K562 (cell line): ENCODE measurements around the gene PARD3. TPM values are rescaled to one million over a fixed set of nuclear protein-coding genes. Genes with fewer than 3 reads are reported as not detected.

Experiments
- ATAC-seq: fragments of 200-7000 bp; cut with Tn5 transposase; 3 replicates; pipeline ENCODE4 v1.9.1; 2020; ENCODE audit warnings: moderate library complexity
- BruUV-seq: library from RNA; stranded (reverse); fragments of 400-500 nt; replicated peaks from 2 replicates; lab custom pipeline; 2021; lab: Mats Ljungman, UMichigan
- CTCF ChIA-PET: fragments of 300-600 bp; formaldehyde crosslinking; extraction: SDS; loops from one replicate; lab custom pipeline; 2021; ENCODE audit warnings: low intra/inter-chr PET ratio; lab: Yijun Ruan, JAX
- POLR2A ChIA-PET: fragments of 300-600, 350-650 bp; sonication (Branson Sonifier 250); formaldehyde crosslinking; extraction: SDS; loops from one replicate; lab custom pipeline; 2021; ENCODE audit warnings: antibody characterized with exemption, inconsistent platforms; lab: Yijun Ruan, JAX
- DNase-seq, 4 experiments: peaks; one replicate each; pipeline versions ENCODE4 v3.0.0 to v3.0.0-alpha.2; 2011 to 2018; ENCODE audit warnings: low spot score in 3 of 4, mixed read lengths in 3 of 4; ENCODE audit errors: extremely low read depth in 1 of 4
- FAIRE-seq: peaks from 2 replicates; lab custom pipeline; 2011; peaks lifted over from hg19 to GRCh38; lab: Jason Lieb, UNC
- H2AFZ ChIP-seq: 2 replicates; pipeline ENCODE4 v1.6.0; 2011; ENCODE audit warnings: low read depth, low read length, control low read depth, inconsistent platforms
- H3K27ac ChIP-seq: fragments of 200-600 bp; 3 replicates; pipeline ENCODE4 v1.8.0; 2011; ENCODE audit warnings: low read depth, mild to moderate bottlenecking, control low read depth, inconsistent platforms, low read length, moderate library complexity, mixed read lengths; ENCODE audit errors: extremely low read depth
- H3K27me3 ChIP-seq, 2 experiments: fragments of 300-600 bp in 1 of 2; 2 replicates in 1 of 2; 3 replicates in 1 of 2; pipeline versions ENCODE4 v1.6.0 to v1.8.0; 2011; ENCODE audit warnings: inconsistent platforms in 2 of 2, low read length in 2 of 2, mild to moderate bottlenecking in 1 of 2, mixed read lengths in 1 of 2, moderate library complexity in 1 of 2; ENCODE audit not compliant: control insufficient read depth in 2 of 2, insufficient read depth in 2 of 2
- H3K36me3 ChIP-seq: fragments of 300-600 bp; 3 replicates; pipeline ENCODE4 v1.8.0; 2011; ENCODE audit warnings: mild to moderate bottlenecking, low read length, inconsistent platforms; ENCODE audit not compliant: control insufficient read depth, insufficient read depth
- H3K4me1 ChIP-seq, 2 experiments: fragments of 200-600 bp in 1 of 2; replicated peaks in 1 of 2; 2 replicates in 1 of 2; 3 replicates in 1 of 2; pipeline versions ENCODE4 v1.5.1 to v1.8.0; 2011; ENCODE audit warnings: inconsistent platforms in 2 of 2, low read length in 2 of 2, mild to moderate bottlenecking in 1 of 2, mixed read lengths in 1 of 2, moderate library complexity in 1 of 2; ENCODE audit not compliant: control insufficient read depth in 2 of 2, insufficient read depth in 2 of 2
- H3K4me2 ChIP-seq: 2 replicates; pipeline ENCODE4 v1.6.1; 2011; ENCODE audit warnings: low read length, control low read depth, inconsistent platforms, mixed read lengths; ENCODE audit not compliant: insufficient read depth
- H3K4me3 ChIP-seq: fragments of 200-600 bp; sonication (generic), shearing (Covaris generic); 2 replicates; pipeline ENCODE4 v1.5.1; 2016; ENCODE audit warnings: control low read depth, inconsistent platforms
- H3K79me2 ChIP-seq: fragments of 200-600 bp; 3 replicates; pipeline ENCODE4 v1.8.0; 2011; ENCODE audit warnings: low read length, inconsistent platforms; ENCODE audit not compliant: control insufficient read depth, insufficient read depth
- H3K9ac ChIP-seq, 2 experiments: 2 replicates each; pipeline versions ENCODE4 v1.6.0 to v1.6.1; 2011; ENCODE audit warnings: low read depth in 2 of 2, low read length in 2 of 2, control low read depth in 1 of 2, inconsistent platforms in 1 of 2, mild to moderate bottlenecking in 1 of 2, mixed read lengths in 1 of 2; ENCODE audit not compliant: insufficient read depth in 1 of 2
- H3K9me1 ChIP-seq: one replicate; pipeline ENCODE4 v1.6.0; 2011; ENCODE audit warnings: inconsistent platforms, mild to moderate bottlenecking, low read length, moderate library complexity; ENCODE audit not compliant: control insufficient read depth, insufficient read depth
- H3K9me3 ChIP-seq: replicated peaks from 2 replicates; pipeline ENCODE4 v1.5.1; 2011; ENCODE audit warnings: low read depth, low read length, inconsistent platforms; ENCODE audit not compliant: control insufficient read depth, insufficient read depth
- H4K20me1 ChIP-seq: replicated peaks from 2 replicates; pipeline ENCODE4 v1.6.1; 2011; ENCODE audit warnings: low read length, inconsistent platforms, mixed read lengths; ENCODE audit not compliant: control insufficient read depth, insufficient read depth
- ADNP ChIP-seq: fragments of 200-800 bp; sonication (Bioruptor generic); IDR thresholded peaks from 2 replicates; pipeline ENCODE4 v1.6.1; 2016; ENCODE audit warnings: missing genetic modification characterization, missing compliant biosample characterization
- CXXC5 ChIP-seq: fragments of 250-450 bp; sonication (Bioruptor Pico); IDR thresholded peaks from 2 replicates; pipeline ENCODE4 v1.8.0; 2022; ENCODE audit warnings: inconsistent platforms, mild to moderate bottlenecking, moderate library complexity
- ERF ChIP-seq: fragments of 450-650 bp; formaldehyde crosslinking; IDR thresholded peaks from 2 replicates; pipeline ENCODE4 v1.4.0; 2020; ENCODE audit warnings: mild to moderate bottlenecking, mixed read lengths
- GABPB2 ChIP-seq: fragments of 250-450 bp; sonication (Bioruptor Pico); conservative IDR thresholded peaks from 2 replicates; pipeline ENCODE4 v1.5.1; 2021; ENCODE audit warnings: mild to moderate bottlenecking
- HMG20B ChIP-seq: fragments of 250-450 bp; sonication (Bioruptor Pico); IDR thresholded peaks from 2 replicates; pipeline ENCODE4 v1.5.0; 2021; ENCODE audit warnings: mild to moderate bottlenecking
- MTA1 ChIP-seq: fragments of 450-650 bp; IDR thresholded peaks from 2 replicates; pipeline ENCODE4 v1.6.1; 2017; ENCODE audit warnings: borderline replicate concordance
- POLR2G ChIP-seq: fragments of 200-400 bp; formaldehyde crosslinking; IDR thresholded peaks from 2 replicates; pipeline ENCODE4 v1.6.1; 2017; ENCODE audit warnings: low read depth, mild to moderate bottlenecking, antibody characterized with exemption, low read length, moderate library complexity
- THAP12 ChIP-seq: fragments of 250-450 bp; sonication (Bioruptor Pico); IDR thresholded peaks from 2 replicates; pipeline ENCODE4 v1.9.0; 2021; ENCODE audit warnings: mild to moderate bottlenecking, inconsistent platforms
- ZNF445 ChIP-seq: fragments of 250-450 bp; sonication (Bioruptor Pico); IDR thresholded peaks from 2 replicates; pipeline ENCODE4 v1.4.0; 2020; ENCODE audit warnings: low read depth, mild to moderate bottlenecking, moderate library complexity
- ZNF655 ChIP-seq: fragments of 250-450 bp; sonication (Bioruptor Pico); IDR thresholded peaks from 2 replicates; pipeline ENCODE4 v1.5.0; 2021
- ZNF764 ChIP-seq: fragments of 250-450 bp; sonication (Bioruptor Pico); IDR thresholded peaks from 2 replicates; pipeline ENCODE4 v1.4.0; 2020; ENCODE audit warnings: low read depth, mild to moderate bottlenecking, moderate library complexity
- WGBS: fragments of 100-300 bp; shearing (Covaris generic); methylation state at CpG from one replicate; pipeline ENCODE4 v1.1.6; 2016; ENCODE audit warnings: low coverage, mixed read lengths; ENCODE audit not compliant: insufficient coverage; ENCODE audit errors: missing lambda C conversion rate; 5-methylcytosine and 5-hydroxymethylcytosine counted together
- in situ Hi-C: fragments of 300-500 bp; cut with MboI; formaldehyde crosslinking; loops from 4 replicates; pipeline ENCODE4 v1.15.0; 2018; ENCODE audit warnings: inconsistent platforms, mixed read lengths
- intact Hi-C: fragments of 100-400 bp; cut with micrococcal nuclease; formaldehyde crosslinking; loops from 2 replicates; pipeline ENCODE4 v1.14.2; 2022
- polyA plus RNA-seq, 8 experiments: library from polyadenylated mRNA; depleted of rRNA in 4 of 8; stranded (reverse) in 5 of 8; unstranded in 3 of 8; fragments of >200 nt; fragmentation: Nextera tagmentation in 2 of 8; fragmentation: Illumina TruSeq in 1 of 8; extraction: Ambion mirVana in 2 of 8; extraction: Trizol in 1 of 8; gene quantifications; 2 replicates each; pipeline versions ENCODE4 v1.2.1 to v1.2.3, GENCODE V29; 2011 to 2014; ENCODE audit warnings: inconsistent platforms in 1 of 8, missing spikeins in 1 of 8
- total RNA-seq, 7 experiments: library from RNA; depleted of rRNA in 6 of 7; stranded (reverse); fragments of >200 nt in 6 of 7; fragmentation: Illumina TruSeq in 2 of 7; extraction: Trizol in 2 of 7; gene quantifications; 2 replicates each; pipeline versions ENCODE4 v1.2.1 to v1.2.3, GENCODE V29; 2011 to 2021; ENCODE audit warnings: low replicate concordance in 1 of 7
- TF ChIP-seq, protein P1 (sequence below): sonication (generic); formaldehyde crosslinking; IDR thresholded peaks from 2 replicates; pipeline ENCODE4 v1.9.0; 2022; ENCODE audit warnings: mild to moderate bottlenecking, missing genetic modification reagents
- TF ChIP-seq, protein P2 (sequence below): sonication (generic); formaldehyde crosslinking; IDR thresholded peaks from 2 replicates; pipeline ENCODE4 v1.8.1; 2023; ENCODE audit warnings: mild to moderate bottlenecking, missing genetic modification reagents
- TF ChIP-seq, protein P3 (sequence below): fragments of 250-450 bp; sonication (Bioruptor Pico); IDR thresholded peaks from 2 replicates; pipeline ENCODE4 v1.5.0; 2022; ENCODE audit warnings: mild to moderate bottlenecking

The PARD3 gene
- total and polyA plus RNA-seq, 9 of the 15 experiments (the other 6 are each of a cell fraction or from before 2014, with no cell fraction given) = 2.7 to 11.7 (median 7.7) TPM

- BruUV-seq = no TSS peak
- no peaks in the 10 kb centered on the region for H3K36me3 ChIP-seq
- H3K79me2 ChIP-seq = no peaks in the 10 kb centered on the region
- H3K27ac ChIP-seq = no peak overlapping the region
- CTCF ChIA-PET = no interaction called here
- no peaks in the 10 kb centered on the region; the same call in 1 of the 2 replicates for H4K20me1 ChIP-seq
- no peaks in the 10 kb centered on the region for H3K9me1 ChIP-seq
- intact Hi-C loops (no loop called here), in situ Hi-C loops (no loop called here)
- no peak overlapping the region for H3K9ac ChIP-seq
- POLR2A ChIA-PET = no interaction called here
- ATAC-seq (no peak), DNase-seq (no peak), FAIRE-seq (no peak)
- no peaks in the 10 kb centered on the region for H3K4me1 ChIP-seq
- no peak overlapping the region for H2AFZ ChIP-seq
- TF ChIP-seq MTA1 (no peak), GABPB2 (CRISPR knock-in tag) (no peak), POLR2G (no peak), ERF (CRISPR knock-in tag) (no peak), ZNF445 (CRISPR knock-in tag) (no peak), HMG20B (CRISPR knock-in tag) (no peak), ZNF655 (CRISPR knock-in tag) (no peak), CXXC5 (CRISPR knock-in tag) (no peak), ADNP (tag) (no peak), ZNF764 (CRISPR knock-in tag) (no peak), THAP12 (CRISPR knock-in tag) (no peak)
- TF ChIP-seq, protein P1, sequence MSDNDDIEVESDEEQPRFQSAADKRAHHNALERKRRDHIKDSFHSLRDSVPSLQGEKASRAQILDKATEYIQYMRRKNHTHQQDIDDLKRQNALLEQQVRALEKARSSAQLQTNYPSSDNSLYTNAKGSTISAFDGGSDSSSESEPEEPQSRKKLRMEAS (CRISPR knock-in tag) = no peak
- TF ChIP-seq, protein P2, sequence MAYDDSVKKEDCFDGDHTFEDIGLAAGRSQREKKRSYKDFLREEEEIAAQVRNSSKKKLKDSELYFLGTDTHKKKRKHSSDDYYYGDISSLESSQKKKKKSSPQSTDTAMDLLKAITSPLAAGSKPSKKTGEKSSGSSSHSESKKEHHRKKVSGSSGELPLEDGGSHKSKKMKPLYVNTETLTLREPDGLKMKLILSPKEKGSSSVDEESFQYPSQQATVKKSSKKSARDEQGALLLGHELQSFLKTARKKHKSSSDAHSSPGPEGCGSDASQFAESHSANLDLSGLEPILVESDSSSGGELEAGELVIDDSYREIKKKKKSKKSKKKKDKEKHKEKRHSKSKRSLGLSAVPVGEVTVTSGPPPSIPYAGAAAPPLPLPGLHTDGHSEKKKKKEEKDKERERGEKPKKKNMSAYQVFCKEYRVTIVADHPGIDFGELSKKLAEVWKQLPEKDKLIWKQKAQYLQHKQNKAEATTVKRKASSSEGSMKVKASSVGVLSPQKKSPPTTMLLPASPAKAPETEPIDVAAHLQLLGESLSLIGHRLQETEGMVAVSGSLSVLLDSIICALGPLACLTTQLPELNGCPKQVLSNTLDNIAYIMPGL (CRISPR knock-in tag) = no peak
- TF ChIP-seq, protein P3, sequence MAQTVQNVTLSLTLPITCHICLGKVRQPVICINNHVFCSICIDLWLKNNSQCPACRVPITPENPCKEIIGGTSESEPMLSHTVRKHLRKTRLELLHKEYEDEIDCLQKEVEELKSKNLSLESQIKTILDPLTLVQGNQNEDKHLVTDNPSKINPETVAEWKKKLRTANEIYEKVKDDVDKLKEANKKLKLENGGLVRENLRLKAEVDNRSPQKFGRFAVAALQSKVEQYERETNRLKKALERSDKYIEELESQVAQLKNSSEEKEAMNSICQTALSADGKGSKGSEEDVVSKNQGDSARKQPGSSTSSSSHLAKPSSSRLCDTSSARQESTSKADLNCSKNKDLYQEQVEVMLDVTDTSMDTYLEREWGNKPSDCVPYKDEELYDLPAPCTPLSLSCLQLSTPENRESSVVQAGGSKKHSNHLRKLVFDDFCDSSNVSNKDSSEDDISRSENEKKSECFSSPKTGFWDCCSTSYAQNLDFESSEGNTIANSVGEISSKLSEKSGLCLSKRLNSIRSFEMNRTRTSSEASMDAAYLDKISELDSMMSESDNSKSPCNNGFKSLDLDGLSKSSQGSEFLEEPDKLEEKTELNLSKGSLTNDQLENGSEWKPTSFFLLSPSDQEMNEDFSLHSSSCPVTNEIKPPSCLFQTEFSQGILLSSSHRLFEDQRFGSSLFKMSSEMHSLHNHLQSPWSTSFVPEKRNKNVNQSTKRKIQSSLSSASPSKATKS = no peak
- no peak overlapping the region for H3K4me3 ChIP-seq
- 9% methylated on average over 3 of the region's 3 CpGs for WGBS
- H3K4me2 ChIP-seq = no peak overlapping the region
- H3K27me3 ChIP-seq = no peaks in the 10 kb centered on the region; a peak in 1 of 5 replicates
- H3K9me3 ChIP-seq = no peaks in the 10 kb centered on the region
Measured at GRCh38 chr10:34549001-34549400, 266.1 kb downstream of the PARD3 start.
